HEK293T (cell line): Measurements from ENCODE around the gene MOCS3.

ENCODE experiments used
- ARNT ChIP-seq: fragments of 450-650 bp; IDR thresholded peaks from 2 replicates; pipeline ENCODE4 v1.6.1; 2017; ENCODE audit warnings: mild to moderate bottlenecking
- BHLHE40 ChIP-seq: fragments of 450-650 bp; IDR thresholded peaks from 2 replicates; pipeline ENCODE4 v1.6.1; 2016; ENCODE audit warnings: mild to moderate bottlenecking, moderate library complexity, borderline replicate concordance
- CTBP1 ChIP-seq: fragments of 450-650 bp; IDR thresholded peaks from 2 replicates; pipeline ENCODE4 v1.6.1; 2016; ENCODE audit warnings: borderline replicate concordance
- ELF4 ChIP-seq: fragments of 450-650 bp; IDR thresholded peaks from 2 replicates; pipeline ENCODE4 v1.6.1; 2017; ENCODE audit warnings: antibody characterized with exemption
- FOXM1 ChIP-seq: fragments of 450-650 bp; IDR thresholded peaks from 2 replicates; pipeline ENCODE4 v1.6.1; 2017; ENCODE audit warnings: mild to moderate bottlenecking, borderline replicate concordance
- HDGF ChIP-seq: fragments of 450-650 bp; IDR thresholded peaks from 2 replicates; pipeline ENCODE4 v1.6.1; 2017; ENCODE audit warnings: antibody characterized with exemption, borderline replicate concordance
- L3MBTL2 ChIP-seq: fragments of 450-650 bp; conservative IDR thresholded peaks from 2 replicates; pipeline ENCODE4 v1.6.1; 2016; ENCODE audit warnings: mild to moderate bottlenecking
- NFRKB ChIP-seq: fragments of 450-650 bp; IDR thresholded peaks from 2 replicates; pipeline ENCODE4 v1.6.1; 2016; ENCODE audit warnings: mild to moderate bottlenecking, moderate library complexity
- SUZ12 ChIP-seq: fragments of 450-650 bp; IDR thresholded peaks from 2 replicates; pipeline ENCODE4 v1.6.1; 2016; ENCODE audit warnings: mild to moderate bottlenecking
- TARDBP ChIP-seq: fragments of 450-650 bp; IDR thresholded peaks from 2 replicates; pipeline ENCODE4 v1.6.1; 2016

DNA sequence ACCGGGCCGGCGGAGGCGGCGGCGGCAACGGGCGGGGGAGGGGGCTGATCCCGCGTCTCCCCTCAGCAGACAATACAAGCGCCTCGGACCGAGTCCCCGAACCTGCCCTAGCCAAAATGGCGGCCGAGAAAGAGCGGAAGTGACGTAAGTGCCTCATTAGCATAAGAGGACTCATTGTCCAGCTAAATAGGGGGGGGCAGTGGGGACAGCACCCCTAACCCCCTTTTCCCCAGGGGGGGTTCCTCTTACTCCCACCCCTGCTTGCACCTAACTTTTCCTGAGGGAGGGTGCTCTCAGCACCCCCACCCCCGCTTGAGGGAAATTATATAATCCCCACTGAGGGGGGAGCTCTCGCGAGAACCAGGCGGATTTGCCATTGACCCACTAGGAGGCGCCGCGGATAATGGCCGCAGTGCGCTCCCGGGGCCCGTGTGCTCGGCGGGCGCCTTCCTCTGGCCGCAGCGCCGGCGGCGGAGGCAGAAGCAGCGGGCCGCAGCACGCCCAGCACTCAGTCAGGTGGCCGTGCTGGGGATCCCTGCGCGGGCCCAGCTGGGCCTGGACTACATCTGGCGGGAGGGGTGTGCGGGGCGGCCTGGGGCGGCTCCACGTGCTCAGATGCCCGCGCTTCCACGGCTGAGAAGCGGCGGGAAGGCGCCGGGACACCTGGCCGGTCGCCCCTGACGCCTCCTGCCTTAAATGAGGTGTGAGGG, 27.2 kb upstream of the MOCS3 start, which contains the start of gene ADNP:
- TF ChIP-seq TARDBP (no peak), SUZ12 (no peak), ARNT (no peak), HDGF (no peak), NFRKB (peak; percentile 54; the same call in 1 of the 2 replicates), ELF4 (no peak), FOXM1 (0 out of 2 replicates have a peak, but pooled peaks have one; percentile 31), L3MBTL2 (peak; percentile 93), BHLHE40 (no peak), CTBP1 (no peak)
